HepG2 (cell line): ENCODE data around the gene GEMIN2. TPM values are rescaled to one million over a fixed set of nuclear protein-coding genes. Genes with fewer than 3 reads are reported as not detected.

Source experiments
- DRAP1 ChIP-seq: IDR thresholded peaks from 2 replicates; pipeline ENCODE4 v1.6.1; 2016; ENCODE audit warnings: missing genetic modification reagents, missing compliant biosample characterization
- FOXA3 ChIP-seq: IDR thresholded peaks from 2 replicates; pipeline ENCODE4 v1.6.1; 2016; ENCODE audit warnings: missing genetic modification reagents, missing compliant biosample characterization
- GPBP1L1 ChIP-seq: sonication (generic); formaldehyde crosslinking; IDR thresholded peaks from 2 replicates; pipeline ENCODE4 v1.5.0; 2020; ENCODE audit warnings: mild to moderate bottlenecking, missing genetic modification reagents
- HMGA1 ChIP-seq: sonication (generic); formaldehyde crosslinking; conservative IDR thresholded peaks from 2 replicates; pipeline ENCODE4 v1.4.0; 2020; ENCODE audit warnings: missing genetic modification reagents
- KDM3A ChIP-seq: IDR thresholded peaks from 2 replicates; pipeline ENCODE4 v1.6.1; 2018; ENCODE audit warnings: low read depth, missing compliant biosample characterization
- MED13 ChIP-seq: sonication (generic); formaldehyde crosslinking; IDR thresholded peaks from 2 replicates; pipeline ENCODE4 v1.5.0; 2020; ENCODE audit warnings: missing genetic modification reagents
- NFAT5 ChIP-seq: sonication (generic); formaldehyde crosslinking; IDR thresholded peaks from 2 replicates; pipeline ENCODE4 v1.4.0; 2020; ENCODE audit warnings: missing genetic modification reagents
- NFYB ChIP-seq: sonication (generic); formaldehyde crosslinking; IDR thresholded peaks from 2 replicates; pipeline ENCODE4 v1.4.0; 2020; ENCODE audit warnings: missing genetic modification reagents
- NKX3-1 ChIP-seq: sonication (generic); formaldehyde crosslinking; IDR thresholded peaks from 2 replicates; pipeline ENCODE4 v1.5.0; 2020; ENCODE audit warnings: missing genetic modification reagents
- PAXIP1 ChIP-seq: sonication (generic); formaldehyde crosslinking; conservative IDR thresholded peaks from 2 replicates; pipeline ENCODE4 v1.4.0; 2020; ENCODE audit warnings: mild to moderate bottlenecking, missing genetic modification reagents, moderate library complexity
- PPARG ChIP-seq: conservative IDR thresholded peaks from 2 replicates; pipeline ENCODE4 v1.6.1; 2016; ENCODE audit warnings: missing biosample characterization, missing genetic modification reagents
- SMYD3 ChIP-seq: sonication (generic); formaldehyde crosslinking; IDR thresholded peaks from 2 replicates; pipeline ENCODE4 v1.8.1; 2023; ENCODE audit warnings: mild to moderate bottlenecking, missing genetic modification reagents
- TBX3 ChIP-seq: fragments of 450-650 bp; IDR thresholded peaks from 2 replicates; pipeline ENCODE4 v1.6.1; 2017; ENCODE audit warnings: antibody characterized with exemption, mild to moderate bottlenecking, inconsistent platforms, borderline replicate concordance
- TCF7 ChIP-seq: sonication (generic); IDR thresholded peaks from 2 replicates; pipeline ENCODE4 v1.6.1; 2016; ENCODE audit warnings: antibody characterized with exemption, low read depth
- ZNF329 ChIP-seq: sonication (generic); formaldehyde crosslinking; IDR thresholded peaks from 2 replicates; pipeline ENCODE4 v1.9.0; 2021; ENCODE audit warnings: low read depth, mild to moderate bottlenecking, missing genetic modification reagents
- ZNF572 ChIP-seq: sonication (generic); formaldehyde crosslinking; IDR thresholded peaks from 2 replicates; pipeline ENCODE4 v1.5.1; 2020; ENCODE audit warnings: mild to moderate bottlenecking, missing genetic modification reagents
- ZNF740 ChIP-seq: sonication (generic); formaldehyde crosslinking; IDR thresholded peaks from 2 replicates; pipeline ENCODE4 v1.4.0; 2020; ENCODE audit warnings: missing genetic modification reagents
- ZNF816 ChIP-seq: sonication (generic); formaldehyde crosslinking; IDR thresholded peaks from 2 replicates; pipeline ENCODE4 v1.8.0; 2022; ENCODE audit warnings: missing genetic modification reagents, mild to moderate bottlenecking, borderline replicate concordance
- ZNF850 ChIP-seq: sonication (generic); formaldehyde crosslinking; conservative IDR thresholded peaks from 2 replicates; pipeline ENCODE4 v1.9.0; 2021; ENCODE audit warnings: mild to moderate bottlenecking, missing genetic modification reagents
- polyA plus RNA-seq, 8 experiments: library from polyadenylated mRNA; depleted of rRNA in 3 of 8; stranded (reverse) in 7 of 8; unstranded in 1 of 8; fragments of >200 nt; fragmentation: Illumina TruSeq in 4 of 8; extraction: Trizol in 4 of 8; gene quantifications; 2 replicates each; pipeline versions ENCODE4 v1.2.1 to v1.2.3, GENCODE V29; 2011 to 2016; ENCODE audit warnings: low read depth in 4 of 8, missing spikeins in 1 of 8, mixed read lengths in 1 of 8; ENCODE audit not compliant: insufficient read depth in 1 of 8
- total RNA-seq, 5 experiments: library from RNA; depleted of rRNA; stranded (reverse); fragments of >200 nt; fragmentation: Illumina TruSeq; extraction: Trizol; gene quantifications; 2 replicates each; pipeline ENCODE4 v1.2.3, GENCODE V29; 2016; ENCODE audit warnings: low read depth in 1 of 5

Gene GEMIN2
- total and polyA plus RNA-seq, 2 of the 13 experiments (the other 11 are each of a cell fraction or from before 2014, with no cell fraction given) = 54.8 to 110 TPM

- TF ChIP-seq NFAT5 (CRISPR knock-in tag) = peak; percentile 96
- no peak; the same call in none of the 2 replicates for TF ChIP-seq FOXA3 (CRISPR knock-in tag)
- no peak for TF ChIP-seq ZNF740 (CRISPR knock-in tag)
- TF ChIP-seq HMGA1 (CRISPR knock-in tag) = no peak; the same call in 1 of the 2 replicates
- TF ChIP-seq PAXIP1 = peak; percentile 59
- 0 out of 2 replicates have a peak, but pooled peaks have one; percentile 61 for TF ChIP-seq KDM3A
- TF ChIP-seq TBX3 = peak; percentile 52; the same call in 1 of the 2 replicates
- TF ChIP-seq SMYD3 (CRISPR knock-in tag) = peak; percentile 97; the same call in 1 of the 2 replicates
- 0 out of 2 replicates have a peak, but pooled peaks have one; percentile 53 for TF ChIP-seq ZNF329 (CRISPR knock-in tag)
- peak; percentile 94 for TF ChIP-seq DRAP1 (CRISPR knock-in tag)
- TF ChIP-seq NFYB = peak; percentile 58
- TF ChIP-seq TCF7 = no peak
- peak; percentile 94 for TF ChIP-seq NKX3-1 (CRISPR knock-in tag)
- no peak for TF ChIP-seq ZNF572 (CRISPR knock-in tag)
- TF ChIP-seq ZNF816 = no peak; the same call in 1 of the 2 replicates
- no peak for TF ChIP-seq GPBP1L1 (CRISPR knock-in tag)
- TF ChIP-seq PPARG = peak; percentile 72
- no peak for TF ChIP-seq ZNF850 (CRISPR knock-in tag)
- TF ChIP-seq MED13 (CRISPR knock-in tag) = peak; percentile 86
These were observed at the start of gene GEMIN2 (continued) for GRCh38 chr14:39114073-39114838.
